SW480 (cell line): Measurements from ENCODE around the gene GIN1.
"Not testable (repeated sequence)": the region's sequence is repeated elsewhere in the genome, so short reads cannot be mapped to it uniquely, and the experiment has no call there.

Experiments used
- DNase-seq: peaks from one replicate; pipeline ENCODE4 v3.0.0-alpha.2; 2016; ENCODE audit warnings: low spot score

GIN1 gene

GRCh38 chr5:103109277-103109676 is 10.7 kb downstream of the GIN1 start:
- DNase-seq = no peak

- DNase-seq = no peak
These were observed 11.9 kb downstream of the GIN1 start for GRCh38 chr5:103108086-103108485.

DNA sequence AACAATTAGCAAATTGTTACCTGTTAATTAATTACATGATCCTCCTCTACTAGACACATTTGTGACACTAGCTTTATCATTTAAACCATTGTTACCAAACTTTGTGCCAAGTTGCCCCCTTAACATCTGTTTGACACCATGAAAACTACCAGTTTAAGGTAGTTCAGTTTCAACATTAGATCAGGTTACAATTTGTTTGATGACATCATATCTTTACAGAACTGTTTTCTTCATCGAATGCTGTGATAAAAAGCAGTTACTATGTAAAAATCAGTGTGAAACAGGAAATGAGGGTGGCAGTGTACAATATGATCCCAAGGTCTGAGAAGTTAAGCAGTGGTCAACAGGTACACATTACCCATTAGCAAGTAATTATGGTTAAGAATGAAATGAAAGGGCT is 17.7 kb downstream of the GIN1 start:
- no peak for DNase-seq

- DNase-seq = peak; percentile 30
These were observed 18.7 kb downstream of the GIN1 start for GRCh38 chr5:103101079-103101750.

GRCh38 chr5:103098993-103099392 is 20.9 kb downstream of the GIN1 start:
- DNase-seq = no peak

- DNase-seq = no peak
These were observed 25.2 kb downstream of the GIN1 start for GRCh38 chr5:103094737-103095136.

GRCh38 chr5:103093727-103094126 is 26.2 kb downstream of the GIN1 start:
- no peak for DNase-seq

GRCh38 chr5:103092676-103093075 is 27.3 kb downstream of the GIN1 start:
- DNase-seq = no peak

- DNase-seq = no peak
These were observed 29.1 kb downstream of the GIN1 start for GRCh38 chr5:103090791-103091190.

GRCh38 chr5:103089272-103089671 is 30.7 kb downstream of the GIN1 start:
- DNase-seq = no peak

DNA sequence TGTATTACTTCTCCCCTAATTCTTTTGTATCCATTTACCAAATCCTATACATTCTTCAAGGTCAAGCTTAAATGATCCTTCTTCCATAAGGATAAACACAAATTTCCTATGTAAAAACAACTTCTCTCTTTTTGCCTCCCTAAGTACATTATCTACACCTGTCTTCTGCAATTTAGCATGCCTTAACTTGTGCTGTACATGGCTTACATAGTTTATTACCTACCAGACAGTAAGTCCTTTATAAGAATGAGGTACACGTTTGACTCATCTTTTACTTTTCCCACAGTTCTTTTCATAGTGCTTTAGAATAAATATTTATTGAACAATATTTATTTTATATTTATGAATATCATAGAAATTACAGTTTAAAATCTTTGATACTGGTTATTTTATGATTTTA is 33.4 kb downstream of the GIN1 start:
- DNase-seq = no peak

DNA sequence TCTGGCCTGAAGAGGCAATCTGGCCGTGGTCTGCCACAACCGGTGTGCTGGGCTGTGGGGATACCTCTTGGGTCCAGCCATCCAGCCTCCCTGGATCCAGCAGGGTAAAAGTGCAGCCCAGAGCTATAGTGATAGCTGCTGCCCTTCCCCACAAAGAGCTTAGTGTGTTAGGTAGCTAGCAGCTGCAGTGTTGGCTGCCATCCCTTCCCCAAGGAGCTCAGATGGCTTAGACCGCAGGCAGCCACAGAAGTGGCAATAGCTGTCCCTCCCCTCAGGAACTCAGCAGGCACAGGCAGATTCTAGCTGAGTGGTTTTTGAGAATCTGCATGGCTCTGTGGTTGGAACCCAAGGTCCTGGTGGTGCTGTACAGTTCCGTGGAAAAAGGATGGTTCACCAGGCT is 40.1 kb downstream of the GIN1 start:
- no peak for DNase-seq

GRCh38 chr5:103075442-103075841 is 44.5 kb downstream of the GIN1 start:
- no peak for DNase-seq

DNA sequence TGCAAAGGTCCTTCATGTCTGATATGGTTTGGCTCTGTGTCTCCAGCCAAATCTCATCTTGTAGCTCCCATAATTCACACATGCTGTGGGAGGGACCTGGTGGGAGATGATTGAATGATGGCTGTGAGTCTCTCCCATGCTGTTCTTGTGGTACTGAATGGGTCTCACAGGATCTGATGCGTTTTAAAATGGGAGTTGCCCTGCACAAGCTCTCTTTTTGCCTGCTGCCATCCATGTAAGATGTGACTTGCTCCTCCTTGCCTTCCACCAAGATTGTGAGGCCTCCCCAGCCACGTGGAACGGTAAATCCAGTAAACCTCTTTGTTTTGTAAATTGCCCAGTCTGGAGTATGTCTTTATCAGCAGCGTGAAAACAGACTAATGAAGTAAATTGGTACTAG is 46.4 kb downstream of the GIN1 start:
- not testable (repeated sequence) for DNase-seq

DNA sequence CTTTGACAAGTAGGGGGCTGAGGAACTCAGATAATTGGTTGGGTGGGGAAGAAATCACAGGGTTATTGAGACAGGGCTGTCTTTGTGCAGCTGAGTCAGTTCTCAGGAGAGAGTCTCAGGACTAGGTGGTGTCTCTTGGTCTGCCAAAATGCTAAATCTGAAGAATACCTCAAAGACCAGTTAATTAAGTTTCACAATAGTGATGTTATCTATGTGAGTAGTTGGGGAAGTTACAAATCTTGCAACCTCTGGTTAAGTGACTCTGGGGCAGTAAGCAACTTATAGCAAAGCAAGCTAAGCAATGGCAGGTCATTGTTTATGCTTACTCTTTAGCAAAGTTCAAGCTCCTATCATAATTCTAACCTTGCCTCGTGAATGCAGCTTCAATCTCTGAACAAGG is 53.6 kb downstream of the GIN1 start:
- DNase-seq = no peak

DNA sequence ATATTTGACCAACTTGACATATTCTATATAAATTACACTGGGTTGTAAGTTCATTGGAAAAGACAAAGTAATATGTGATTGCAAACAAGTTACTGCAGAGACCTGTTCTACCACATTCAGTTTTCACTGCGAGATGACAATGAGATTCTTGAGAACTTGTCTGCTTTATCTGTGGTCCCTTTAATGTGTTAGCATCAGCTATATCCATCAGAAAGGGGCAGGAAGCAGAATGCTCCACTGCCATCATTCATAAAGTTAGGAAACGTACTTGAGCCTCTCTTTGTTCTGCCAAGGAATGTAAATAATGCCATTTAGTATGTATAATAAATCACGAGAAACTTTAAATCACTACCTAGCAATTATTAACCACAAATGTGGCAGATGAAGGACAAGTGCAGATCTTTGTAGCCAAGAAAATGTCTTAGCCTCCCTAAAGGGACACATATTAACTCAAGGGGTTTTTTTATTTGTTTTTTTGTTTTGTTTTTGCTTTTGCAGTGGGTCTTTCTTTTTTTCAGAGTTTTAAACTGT is 59.4 kb downstream of the GIN1 start:
- DNase-seq = peak; percentile 4

DNA sequence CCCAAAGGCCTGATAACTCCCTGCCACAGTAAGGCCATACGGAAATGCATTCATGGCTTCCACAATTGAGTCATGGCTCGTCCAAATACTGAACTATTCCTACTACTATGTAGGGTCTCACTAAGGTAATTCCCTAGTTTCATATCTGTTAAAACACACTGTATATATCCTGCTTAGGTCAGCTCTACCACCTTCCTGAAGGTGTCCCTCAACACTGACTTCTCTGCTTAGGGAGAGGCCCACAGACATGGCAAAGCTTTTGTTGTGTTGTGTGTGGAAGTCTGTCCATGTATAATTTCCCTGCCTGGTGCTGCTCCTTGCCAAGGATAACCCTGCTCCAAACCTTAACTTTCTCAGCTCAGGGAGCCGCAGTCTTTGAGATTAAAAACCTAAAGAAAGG is 60.4 kb downstream of the GIN1 start:
- DNase-seq = no peak

- peak; percentile 9 for DNase-seq
These were observed 62.5 kb downstream of the GIN1 start for GRCh38 chr5:103057208-103058130.

DNA sequence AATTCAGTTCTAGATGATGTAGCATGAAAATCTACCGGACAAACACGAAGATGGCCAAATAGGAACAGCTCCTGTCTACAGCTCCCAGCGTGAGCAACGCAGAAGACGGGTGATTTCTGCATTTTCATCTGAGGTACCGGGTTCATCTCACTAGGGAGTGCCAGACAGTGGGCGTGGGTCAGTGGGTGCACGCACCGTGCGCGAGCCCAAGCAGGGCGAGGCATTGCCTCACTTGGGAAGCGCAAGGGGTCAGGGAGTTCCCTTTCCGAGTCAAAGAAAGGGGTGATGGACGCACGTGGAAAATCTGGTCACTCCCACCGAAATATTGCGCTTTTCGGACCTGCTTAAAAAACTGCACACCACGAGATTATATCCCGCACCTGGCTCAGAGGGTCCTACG is 73.2 kb downstream of the GIN1 start:
- not testable (repeated sequence) for DNase-seq

GRCh38 chr5:103041071-103041676 is 78.8 kb downstream of the GIN1 start:
- peak; percentile 79 for DNase-seq

DNA sequence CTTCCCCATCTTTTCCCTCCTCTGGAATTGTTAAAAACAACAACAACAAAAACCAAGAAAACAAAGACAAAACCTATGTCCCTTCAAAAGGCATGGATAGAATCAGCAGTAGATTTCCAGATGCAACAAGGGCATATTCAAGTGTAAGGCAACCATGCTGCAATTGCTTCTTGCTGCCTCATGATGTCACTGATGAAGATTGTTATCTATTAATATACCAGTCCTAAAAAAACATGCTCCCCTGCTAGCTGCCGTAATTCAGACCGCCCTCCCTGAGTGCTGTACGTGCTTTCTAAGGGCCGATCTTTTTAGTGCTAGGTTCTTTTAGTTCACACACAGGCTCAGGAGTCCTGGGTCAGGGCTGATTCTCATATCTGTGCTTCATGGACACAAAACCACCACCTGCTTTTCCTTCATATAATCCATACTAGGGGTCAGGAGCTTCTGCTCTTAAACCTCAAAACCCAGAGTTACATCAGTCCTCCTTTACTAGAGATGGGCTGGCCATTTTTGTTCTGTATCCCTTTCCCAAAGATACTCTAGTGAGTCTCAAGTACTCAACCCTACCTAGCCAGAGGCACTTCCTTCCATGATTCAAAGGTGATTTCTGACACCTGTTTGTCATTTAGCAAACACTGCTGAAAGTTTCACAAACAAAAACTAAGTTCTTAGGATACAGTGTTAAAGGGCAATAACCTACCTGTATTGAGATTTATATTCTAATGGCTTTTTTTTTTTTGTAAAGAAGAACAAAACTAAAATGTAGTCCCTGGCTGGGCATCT is 82.1 kb downstream of the GIN1 start:
- peak; percentile 37 for DNase-seq

GRCh38 chr5:103036601-103037000 is 83.3 kb downstream of the GIN1 start:
- no peak for DNase-seq
